IPS DF 4.7 (cell line): ENCODE data around the gene EIPR1.

Experiments
- DNase-seq: peaks from one replicate; pipeline ENCODE4 v3.0.0-alpha.2; 2013; ENCODE audit warnings: low spot score; ENCODE audit errors: extremely low read depth

Gene EIPR1

DNA sequence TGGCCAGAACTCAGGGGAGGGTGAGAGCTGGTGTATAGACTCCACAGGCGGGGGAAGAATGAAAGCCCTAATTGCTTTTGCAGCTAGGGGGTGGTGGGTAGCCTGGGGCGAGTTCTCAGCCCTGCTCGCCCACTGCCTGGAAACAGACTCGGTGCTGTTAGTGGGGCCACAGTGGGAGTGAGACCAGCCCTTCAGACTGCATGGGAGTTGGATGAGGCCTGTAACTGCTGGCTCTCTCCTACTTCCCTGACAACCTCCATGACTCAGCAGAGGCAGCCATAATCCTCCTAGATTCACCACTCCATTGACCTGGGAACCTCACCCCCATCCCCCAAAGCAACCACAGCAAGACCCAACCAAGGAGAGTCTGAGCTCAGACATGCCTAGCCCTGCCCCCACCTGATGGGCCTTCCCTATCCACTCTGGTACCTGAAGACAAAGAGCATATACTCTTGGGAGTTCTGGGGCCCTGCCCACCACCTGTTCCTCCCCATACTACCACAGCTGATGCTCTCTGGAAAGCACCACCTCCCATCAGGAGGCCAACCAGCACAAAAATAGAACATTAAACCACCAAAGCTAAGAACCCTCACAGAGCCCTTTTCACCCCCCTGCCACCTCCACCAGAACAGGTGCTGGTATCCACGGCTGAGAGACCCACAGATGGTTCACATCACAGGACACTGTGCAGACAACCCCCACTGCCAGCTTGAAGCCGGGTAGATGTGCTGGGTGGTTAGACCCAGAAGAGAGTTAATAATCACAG lies 226.3 kb downstream of the EIPR1 start:
- no peak for DNase-seq

DNA sequence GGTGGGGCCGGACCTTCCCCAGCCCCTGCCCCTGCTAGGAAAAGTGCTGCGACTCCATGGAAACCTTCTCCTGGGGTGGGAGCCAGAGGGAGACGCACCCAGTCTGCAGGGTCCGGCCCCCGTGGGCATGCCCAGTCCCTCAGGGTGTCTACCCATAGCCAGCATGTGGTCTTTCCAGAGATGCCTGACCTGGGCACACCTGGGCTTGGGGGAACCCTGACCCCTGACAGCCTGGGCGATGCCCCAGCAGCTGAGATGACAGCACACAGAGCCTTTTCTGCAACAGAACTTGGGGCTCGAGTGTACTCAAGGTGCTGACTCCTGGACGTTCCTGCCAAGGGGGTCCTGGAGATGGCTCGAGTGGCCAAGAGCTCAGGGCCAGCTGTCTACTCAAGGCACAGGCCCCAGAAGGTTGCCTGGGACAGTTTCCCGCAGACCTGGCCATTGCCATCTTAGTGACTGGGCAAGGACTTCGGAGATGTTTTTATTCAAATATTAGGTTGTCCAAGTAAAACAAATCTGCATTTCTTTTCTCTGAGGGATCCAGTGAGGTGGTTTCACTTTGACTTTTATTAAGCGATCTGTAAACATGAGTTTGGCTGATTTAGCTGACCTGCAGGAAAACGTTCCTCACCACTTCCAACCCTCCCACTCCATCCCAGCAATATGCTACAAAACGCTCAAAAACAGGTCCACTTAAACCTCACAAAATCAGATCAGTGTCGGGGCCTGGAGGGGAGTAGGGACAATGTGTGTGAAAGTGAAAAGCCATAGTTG lies 228.0 kb downstream of the EIPR1 start:
- DNase-seq, result no peak

DNA sequence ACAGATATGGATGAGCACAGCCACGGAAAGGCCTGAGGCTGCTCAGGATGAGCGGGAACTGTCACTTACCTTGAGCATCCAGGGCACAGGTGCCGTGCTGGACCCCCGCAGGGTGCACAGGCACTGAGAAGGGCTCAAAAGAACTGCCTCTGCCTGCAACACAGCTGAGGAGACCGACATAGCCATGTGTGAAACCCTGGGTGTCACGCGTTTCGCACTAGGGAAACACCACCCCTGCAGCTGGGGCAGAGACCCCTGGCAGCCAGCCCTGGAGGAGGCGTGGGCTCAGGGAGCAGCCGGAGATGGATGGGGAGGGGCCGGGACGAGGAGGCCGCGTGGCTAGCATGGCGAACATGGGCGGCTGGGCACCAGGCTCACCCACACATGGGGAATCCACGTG lies 228.9 kb downstream of the EIPR1 start:
- DNase-seq, result no peak

DNA sequence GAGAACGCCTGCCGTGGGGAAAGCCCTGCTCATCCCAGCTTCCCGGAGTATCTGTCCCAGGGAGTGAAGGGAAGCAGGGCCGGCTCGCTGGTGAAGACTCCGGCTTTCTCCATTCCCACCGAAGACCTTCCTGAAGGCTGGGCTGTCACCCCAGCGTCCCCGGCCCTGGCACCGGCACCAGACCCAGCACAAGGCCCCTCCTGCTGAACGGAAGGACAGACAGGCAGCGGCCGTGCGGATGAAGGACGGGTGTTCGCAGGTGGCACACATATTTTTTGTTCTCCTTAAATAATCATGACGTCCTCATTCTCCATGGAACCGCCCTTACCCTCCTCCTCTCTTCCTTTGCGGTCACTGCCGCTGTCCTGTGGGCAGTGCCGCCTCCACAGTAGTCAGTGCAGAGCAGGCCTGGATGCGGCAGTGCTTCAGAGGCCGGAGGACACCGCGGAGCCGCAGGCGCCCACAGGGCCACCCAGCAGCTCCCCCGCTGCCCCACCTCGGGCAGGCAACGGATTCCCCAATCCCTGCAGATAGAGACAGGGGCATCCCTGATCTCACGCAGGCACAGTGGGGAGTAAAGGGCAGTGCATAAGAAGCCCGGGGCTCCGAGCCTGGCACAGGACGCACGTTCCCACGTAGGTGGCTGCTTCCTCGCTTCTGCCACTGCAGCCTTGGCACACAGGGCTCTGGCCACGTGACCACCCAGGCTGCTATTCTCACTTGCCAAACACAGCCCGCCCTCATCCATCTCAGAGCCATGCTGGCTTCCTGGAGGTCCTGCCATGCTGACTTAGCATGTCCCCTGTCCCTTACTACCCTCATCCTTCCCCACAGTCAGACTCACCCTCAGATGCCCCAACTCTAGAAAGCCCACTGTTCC lies 229.7 kb downstream of the EIPR1 start:
- no peak for DNase-seq

DNA sequence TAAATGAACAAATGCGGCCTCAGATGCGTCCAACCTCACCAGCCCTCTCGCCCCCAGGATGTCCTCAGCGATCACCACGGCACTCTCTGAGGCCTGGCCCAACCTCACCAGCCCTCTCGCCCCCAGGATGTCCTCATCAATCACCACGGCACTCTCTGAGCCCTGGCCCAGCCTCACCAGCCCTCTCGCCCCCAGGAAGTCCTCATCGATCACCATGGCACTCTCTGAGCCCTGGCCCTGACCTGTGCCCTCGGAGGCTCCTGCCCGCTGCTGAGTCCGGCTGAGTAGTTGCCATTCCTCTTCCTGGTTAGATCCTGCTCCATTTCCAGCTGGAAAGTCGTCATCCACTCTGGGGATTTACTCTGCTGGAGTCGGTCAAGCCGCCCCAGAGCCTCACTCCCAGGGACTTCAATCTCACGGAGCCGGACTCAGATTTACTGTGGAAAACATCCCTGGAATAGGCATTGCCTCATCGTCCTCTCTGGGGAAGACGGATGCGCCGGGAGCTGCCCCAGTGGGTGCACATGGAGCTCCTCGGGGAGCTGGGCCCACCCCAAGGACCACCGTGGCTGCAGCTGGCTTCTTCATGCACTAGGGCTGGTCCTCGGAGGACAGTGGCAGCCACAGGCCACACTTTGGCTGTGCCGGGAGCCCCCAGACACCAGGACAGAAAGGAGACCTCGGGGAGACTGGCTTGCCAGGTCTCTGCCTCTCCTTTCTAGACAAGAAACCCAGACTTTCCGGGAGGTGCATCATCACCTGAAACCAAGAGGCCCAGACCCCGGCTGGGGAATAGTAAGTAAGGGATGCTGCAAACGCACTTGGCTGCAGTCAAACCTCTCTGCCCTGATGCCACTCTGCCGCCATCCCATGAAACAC lies 230.6 kb downstream of the EIPR1 start:
- DNase-seq, result no peak

DNA sequence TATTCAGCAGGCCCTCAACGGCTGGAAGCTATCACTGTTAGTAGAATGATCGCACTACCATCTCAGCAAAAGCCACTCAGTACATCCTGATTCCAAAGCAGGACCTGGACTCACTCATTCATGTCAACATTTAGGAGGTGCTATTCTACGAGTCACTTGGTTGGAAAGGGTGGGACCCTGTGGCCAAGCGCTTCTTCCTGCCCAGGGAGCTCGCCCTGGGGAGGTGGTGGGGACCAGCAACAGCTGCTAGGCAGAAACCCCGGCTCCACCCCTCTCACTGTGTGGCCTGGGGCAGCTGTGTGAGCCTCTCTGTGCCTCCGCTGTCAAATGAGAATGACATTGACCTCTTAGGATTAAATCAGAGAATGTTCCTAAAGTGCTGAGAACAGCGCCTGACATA lies 231.4 kb downstream of the EIPR1 start:
- no peak for DNase-seq

DNA sequence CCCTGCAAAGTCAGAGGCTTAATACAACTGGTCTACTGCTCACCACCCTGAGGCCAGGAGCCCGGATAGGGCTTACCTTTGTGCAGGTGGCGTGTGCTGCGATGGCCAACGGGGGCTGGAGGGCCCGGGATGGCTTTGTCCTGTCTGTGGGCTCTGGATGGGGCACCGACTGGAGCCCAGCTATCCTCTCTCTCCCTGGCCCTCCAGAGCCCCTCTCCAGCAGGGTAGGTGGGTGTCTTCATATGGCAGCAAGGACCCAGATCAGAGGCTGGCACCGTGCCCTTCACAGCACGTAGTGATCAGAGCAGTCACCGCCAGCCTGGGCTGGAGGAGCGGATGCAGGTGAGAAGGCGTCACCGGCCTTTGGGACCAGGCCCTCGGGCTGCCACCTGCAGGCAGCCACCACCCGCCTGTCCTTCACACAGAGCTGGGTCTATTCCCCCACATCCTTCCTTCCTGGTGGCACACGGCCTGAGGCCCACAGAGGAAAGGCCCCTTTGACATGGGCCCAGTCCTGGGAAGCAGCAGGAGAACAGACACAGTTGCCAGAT lies 232.1 kb downstream of the EIPR1 start:
- no peak for DNase-seq

DNA sequence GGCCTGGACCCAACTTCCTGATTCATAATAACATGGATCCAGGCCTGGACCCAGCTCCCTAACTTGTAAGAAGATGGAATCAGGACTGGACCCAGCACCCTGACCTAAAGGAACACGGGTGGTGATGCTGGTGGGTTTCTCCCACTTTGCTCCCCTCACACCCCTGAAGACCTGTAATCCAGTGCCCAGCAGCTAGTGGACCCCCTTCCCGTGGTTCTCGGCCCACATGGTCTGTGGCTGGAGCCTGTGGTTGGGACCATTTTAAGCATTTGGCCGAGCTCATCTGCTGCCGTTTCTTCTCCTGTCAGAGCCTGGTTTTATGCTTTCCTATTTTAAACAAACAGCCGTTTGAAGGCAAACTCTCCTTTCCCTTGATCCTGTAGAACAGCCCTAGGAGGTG lies 232.8 kb downstream of the EIPR1 start:
- DNase-seq, result no peak

DNA sequence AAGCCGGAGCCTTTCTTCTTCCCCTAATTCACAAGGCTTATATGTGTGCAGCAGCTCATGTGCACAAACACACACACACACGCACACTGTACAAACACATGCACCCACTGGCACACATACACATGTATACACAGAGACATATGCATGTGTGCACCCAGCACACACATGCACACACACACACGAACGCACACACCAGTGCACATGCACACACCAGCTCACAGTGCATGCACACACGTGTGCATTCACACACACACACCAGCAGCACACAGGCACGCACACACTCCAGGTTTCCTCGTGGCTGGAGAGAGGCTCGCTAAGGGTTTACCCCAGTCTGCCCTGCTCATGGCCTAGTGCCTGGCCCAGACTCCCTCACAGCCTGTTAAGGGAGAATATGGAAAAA lies 234.0 kb downstream of the EIPR1 start:
- no peak for DNase-seq

DNA sequence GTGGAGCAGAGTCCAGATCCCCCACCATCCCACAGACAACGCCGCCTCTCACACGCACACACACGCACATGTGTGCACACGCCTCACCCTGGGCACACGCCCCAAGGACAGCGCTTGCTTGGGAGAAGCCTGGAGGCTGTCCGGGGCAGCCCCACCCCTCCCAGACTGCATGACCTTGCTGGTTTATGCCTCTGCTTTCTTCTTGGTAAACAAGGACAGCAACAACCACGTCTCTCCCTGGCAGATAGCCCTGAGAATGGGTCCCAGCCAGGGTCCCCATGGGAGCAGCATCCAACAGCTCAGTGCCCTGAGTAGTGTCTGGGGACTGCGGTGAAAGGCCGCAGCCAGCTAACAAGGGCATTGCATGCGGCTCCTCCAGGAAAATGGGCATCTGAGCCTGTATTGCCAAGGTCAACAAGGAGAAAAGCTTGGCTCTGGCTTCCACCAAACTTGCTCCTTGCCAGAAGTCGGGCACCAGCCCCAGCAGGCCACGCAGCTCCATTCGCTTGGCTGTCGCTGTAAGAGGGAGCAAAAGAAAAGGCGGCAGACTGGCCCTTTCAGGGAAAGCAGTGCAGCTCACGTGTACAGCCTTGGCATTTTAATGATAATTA lies 234.6 kb downstream of the EIPR1 start:
- no peak for DNase-seq

DNA sequence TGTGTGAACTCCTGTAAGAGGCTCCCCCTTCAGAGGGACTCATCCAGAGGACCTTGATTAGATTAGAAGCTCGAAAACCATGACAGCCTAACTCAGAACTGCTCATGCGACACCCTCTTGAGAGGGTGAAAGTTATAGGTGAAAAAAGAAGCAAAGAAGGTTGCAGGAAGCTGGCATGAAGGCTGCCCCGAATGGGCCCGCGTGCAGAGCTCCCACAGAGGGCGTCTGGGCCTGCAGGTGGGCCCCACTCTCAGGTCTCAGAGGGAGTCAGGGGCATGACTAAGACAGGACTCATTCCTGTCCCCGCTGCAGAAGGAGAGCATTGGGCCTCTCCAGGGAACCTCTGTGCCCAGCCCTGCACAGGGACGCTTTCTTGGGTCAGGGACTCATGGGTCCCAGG lies 235.4 kb downstream of the EIPR1 start:
- DNase-seq, result no peak

DNA sequence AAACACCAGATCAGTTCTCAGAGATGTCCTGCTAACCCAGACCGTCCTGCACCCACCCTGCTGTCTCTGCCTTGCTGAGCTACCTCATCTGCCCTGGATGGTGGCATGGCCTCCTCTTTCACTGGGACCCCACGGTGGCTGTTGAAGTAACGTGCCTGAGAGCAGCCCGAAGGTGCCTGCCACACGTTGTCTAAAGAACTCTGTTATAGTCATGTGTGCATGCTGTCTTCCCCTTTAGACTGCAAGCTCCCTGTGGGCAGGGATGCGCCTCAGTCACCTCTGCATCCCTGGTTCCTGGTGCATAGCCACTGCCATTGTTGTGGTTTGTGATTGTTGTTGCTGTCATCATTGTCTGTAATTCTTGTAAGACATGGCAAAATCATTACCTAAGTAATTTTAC lies 235.9 kb downstream of the EIPR1 start:
- no peak for DNase-seq

DNA sequence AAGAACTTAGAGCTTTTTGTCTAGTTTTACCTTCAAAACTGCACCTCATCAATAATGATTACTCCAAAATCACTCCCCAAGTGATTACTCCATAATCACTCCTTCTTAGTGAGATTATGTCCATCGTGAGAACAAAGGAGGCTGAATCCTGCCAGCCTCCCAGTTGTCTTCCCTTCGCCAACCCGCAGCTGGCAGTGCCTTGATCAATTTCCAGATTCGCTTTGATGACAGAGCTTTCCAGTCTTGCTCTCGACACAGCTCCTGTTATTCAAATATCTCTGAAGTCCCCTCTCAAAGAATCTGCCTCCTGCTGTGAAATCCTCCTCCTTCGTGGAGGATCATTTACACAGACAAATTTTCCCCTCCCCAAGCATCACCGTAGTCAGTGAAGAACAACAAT lies 237.7 kb downstream of the EIPR1 start:
- no peak for DNase-seq
